ENCODE results near the gene TCTN1. TPM values are rescaled to one million over a fixed set of nuclear protein-coding genes. Genes with fewer than 3 reads are reported as not detected.

The TCTN1 gene
- total RNA-seq, 1 experiment from 2014 or later, result 58.3 TPM

GRCh38 chr12:110638796-110639195 is 24.9 kb downstream of the TCTN1 start:
- H2AFZ ChIP-seq, result no peak overlapping the region
- no peaks in the 10 kb centered on the region for H4K20me1 ChIP-seq (ENCODE audit: insufficient read depth)
- H3K4me2 ChIP-seq, result no peak overlapping the region
- H3K36me3 ChIP-seq (ENCODE audit: low read depth), result no peaks in the 10 kb centered on the region
- intact Hi-C loops (cut with micrococcal nuclease; ENCODE audit: unreplicated experiment), result no loop called here
- H3K9me2 ChIP-seq (ENCODE audit: insufficient read depth), result no peaks in the 10 kb centered on the region; the same call in 1 of the 2 replicates
- no peaks in the 10 kb centered on the region for H3K9me3 ChIP-seq (ENCODE audit: insufficient read depth, low read depth)
- no peak for TF ChIP-seq EZH2 (IDR thresholded peaks at IDR 0.05; ENCODE audit: low read depth)
- TF ChIP-seq CTCF (conservative IDR thresholded peaks at IDR 0.05), result no peak
- H3K4me3 ChIP-seq, result no peak overlapping the region
- CTCF ChIA-PET, result no interaction called here
- DNase-seq, result no peak
- no peak overlapping the region for H3K27ac ChIP-seq
- H3F3A ChIP-seq (ENCODE audit: insufficient read depth, low read depth), result no peaks in the 10 kb centered on the region
- no peaks in the 10 kb centered on the region for H3K79me2 ChIP-seq (ENCODE audit: low read depth)
- H3K4me1 ChIP-seq (replicated peaks; ENCODE audit: insufficient read depth), result no peaks in the 10 kb centered on the region
- POLR2A ChIA-PET (ENCODE audit: unreplicated experiment), result no interaction called here
- H3K27me3 ChIP-seq (ENCODE audit: insufficient read depth, low read depth), result no peaks in the 10 kb centered on the region
- BruUV-seq (replicated peaks), result no TSS peak

- Histone ChIP-seq H3K9me2 (ENCODE audit: insufficient read depth) (no peaks in the 10 kb centered on the region; the same call in 1 of the 2 replicates), H3K27me3 (ENCODE audit: insufficient read depth, low read depth) (no peaks in the 10 kb centered on the region), H3K4me2 (no peak overlapping the region), H3K9me3 (ENCODE audit: insufficient read depth, low read depth) (no peaks in the 10 kb centered on the region), H3K27ac (no peak overlapping the region), H3K79me2 (ENCODE audit: low read depth) (no peaks in the 10 kb centered on the region), H3K4me1 (replicated peaks; ENCODE audit: insufficient read depth) (no peaks in the 10 kb centered on the region), H4K20me1 (ENCODE audit: insufficient read depth) (no peaks in the 10 kb centered on the region), H3K36me3 (ENCODE audit: low read depth) (no peaks in the 10 kb centered on the region), H2AFZ (no peak overlapping the region), H3F3A (ENCODE audit: insufficient read depth, low read depth) (no peaks in the 10 kb centered on the region), H3K4me3 (no peak overlapping the region)
- CTCF ChIA-PET, result no interaction called here
- no TSS peak for BruUV-seq (replicated peaks)
- no peak for TF ChIP-seq EZH2 (IDR thresholded peaks at IDR 0.05; ENCODE audit: low read depth)
- TF ChIP-seq CTCF (conservative IDR thresholded peaks at IDR 0.05), result no peak
- intact Hi-C loops (cut with micrococcal nuclease; ENCODE audit: unreplicated experiment), result no loop called here
- DNase-seq, result no peak
- POLR2A ChIA-PET (ENCODE audit: unreplicated experiment), result no interaction called here
Measured at GRCh38 chr12:110639336-110640141, 25.6 kb downstream of the TCTN1 start.

- ChIA-PET CTCF (no interaction called here), POLR2A (ENCODE audit: unreplicated experiment) (interaction anchor here (0.5 kb wide), 1 partner anchor 1088 kb away, joined by 6 read pairs; no protein-coding TSS in a partner anchor)
- TF ChIP-seq CTCF (conservative IDR thresholded peaks at IDR 0.05) (no peak), EZH2 (IDR thresholded peaks at IDR 0.05; ENCODE audit: low read depth) (no peak)
- Histone ChIP-seq H4K20me1 (ENCODE audit: insufficient read depth) (no peaks in the 10 kb centered on the region), H3K27ac (no peak overlapping the region), H3K4me2 (no peak overlapping the region), H3K9me2 (ENCODE audit: insufficient read depth) (no peaks in the 10 kb centered on the region), H3F3A (ENCODE audit: insufficient read depth, low read depth) (no peaks in the 10 kb centered on the region), H3K36me3 (ENCODE audit: low read depth) (no peaks in the 10 kb centered on the region), H3K27me3 (ENCODE audit: insufficient read depth, low read depth) (no peaks in the 10 kb centered on the region), H3K4me3 (no peak overlapping the region), H3K79me2 (ENCODE audit: low read depth) (no peaks in the 10 kb centered on the region), H3K4me1 (replicated peaks; ENCODE audit: insufficient read depth) (no peaks in the 10 kb centered on the region), H3K9me3 (ENCODE audit: insufficient read depth, low read depth) (no peaks in the 10 kb centered on the region), H2AFZ (no peak overlapping the region)
- DNase-seq, result no peak
- intact Hi-C loops (cut with micrococcal nuclease; ENCODE audit: unreplicated experiment), result no loop called here
- no TSS peak for BruUV-seq (replicated peaks)
Measured at GRCh38 chr12:110640275-110641025, 26.5 kb downstream of the TCTN1 start.

Measured in PC-9 (cell line).